Right cardiac atrium (tissue), 5 donors: ENCODE data around the gene HSPE1. TPM values are rescaled to one million over a fixed set of nuclear protein-coding genes. Genes with fewer than 3 reads are reported as not detected.
"Not testable (repeated sequence)": the region's sequence is repeated elsewhere in the genome, so short reads cannot be mapped to it uniquely, and the experiment has no call there.

Source experiments
- ATAC-seq, 2 donors: fragments of 200-7000 bp; cut with Tn5 transposase; one replicate each; pipeline versions ENCODE4 v1.8.0 to v1.9.1; 2020; ENCODE audit warnings: moderate library complexity in 2 of 2, mild to moderate bottlenecking in 1 of 2
- DNase-seq, 3 donors: peaks; one replicate each; pipeline ENCODE4 v3.0.0-alpha.2; 2020
- H3K27ac ChIP-seq: one replicate; pipeline ENCODE4 v1.5.1; 2013; ENCODE audit warnings: mild to moderate bottlenecking, low read length, control low read depth, moderate library complexity
- H3K27me3 ChIP-seq: one replicate; pipeline ENCODE4 v1.6.1; 2013; ENCODE audit not compliant: control insufficient read depth, insufficient read depth
- H3K4me1 ChIP-seq: one replicate; pipeline ENCODE4 v1.6.1; 2013; ENCODE audit warnings: low read length; ENCODE audit not compliant: control insufficient read depth, insufficient read depth
- H3K4me3 ChIP-seq: one replicate; pipeline ENCODE4 v1.5.1; 2013; ENCODE audit warnings: low read length, control low read depth
- H3K9me3 ChIP-seq: one replicate; pipeline ENCODE4 v1.6.1; 2013; ENCODE audit warnings: low read length; ENCODE audit not compliant: control insufficient read depth
- WGBS: extraction: QIAGEN DNeasy Blood & Tissue Kit; methylation state at CpG from one replicate; pipeline ENCODE4 v1.1.7; 2013; 5-methylcytosine and 5-hydroxymethylcytosine counted together
- intact Hi-C, 4 donors: fragments of 100-400 bp; cut with DNase I; formaldehyde crosslinking; loops; one replicate each; pipeline versions ENCODE4 v1.11.0 to v1.14.0; 2022 to 2023
- polyA plus RNA-seq: library from polyadenylated mRNA; stranded (reverse); fragments of 200-250 nt; gene quantifications from one replicate; pipeline ENCODE4 v1.2.3, GENCODE V29; 2013
- total RNA-seq, 4 donors: library from RNA; stranded (reverse); fragmentation: NEBNext Ultra II Directional; extraction: Animal tissue kit (Norgen Biotek cat#: 25700); gene quantifications; one replicate each; pipeline ENCODE4 v1.2.1, GENCODE V29; 2021
- donor health status: healthy with polysubstance abuse.
- donor health status: DM: no; HTN: yes; CAD: no.
- donor health status: DM: no; HTN: no; CAD: no.
- donor health status: DM: no; HTN: yes; CAD: no; lungs with severe emphysema.
- donor health status: DM: yes; HTN: yes; CAD: no.

The HSPE1 gene
- total and polyA plus RNA-seq, 5 donors, result 96.3 to 253 (median 153) TPM

DNA sequence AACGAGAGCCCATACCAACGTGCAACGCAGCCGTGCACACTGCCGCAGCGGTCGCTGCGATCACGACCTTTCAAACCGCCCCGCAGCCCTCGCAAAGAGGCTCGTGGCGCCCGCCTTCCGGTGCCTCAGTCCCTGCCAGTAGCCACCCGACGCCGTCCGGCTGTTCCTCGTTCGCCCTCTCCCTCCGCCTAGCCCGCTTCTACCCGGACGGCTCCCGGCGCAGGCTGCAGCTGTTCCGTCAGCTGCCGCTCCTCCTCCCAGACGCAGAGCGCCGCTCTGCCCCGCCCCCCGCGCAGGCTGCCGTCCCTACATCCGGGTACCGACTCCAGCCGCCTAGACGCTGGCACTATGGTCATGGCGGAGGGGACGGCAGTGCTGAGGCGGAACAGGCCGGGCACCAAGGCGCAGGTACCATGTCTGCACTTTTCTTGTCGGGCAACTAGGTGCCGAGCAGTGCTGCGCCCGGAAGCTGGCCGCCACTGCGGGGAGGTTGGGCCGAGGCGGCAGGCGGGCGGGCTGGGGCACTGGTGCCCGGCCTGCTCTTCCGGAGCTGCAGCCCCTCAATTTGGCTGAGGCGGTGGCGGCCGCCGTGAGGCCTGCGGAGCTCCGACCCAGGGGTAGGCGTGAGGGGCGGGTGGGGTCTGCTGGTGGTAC is 15.7 kb downstream of the HSPE1 start, which contains the start of gene MOB4:
TSS of gene MOB4 (plus strand) at position 328 of the 654 bp plus-strand sequence. CDS start at position 349, 21 bp downstream.
- Histone ChIP-seq H3K27ac (peak within 1 kb of the TSS; percentile 72), H3K27me3 (no peaks in the 10 kb centered on the region), H3K9me3 (no peaks in the 10 kb centered on the region), H3K4me3 (peak within 1 kb of the TSS; percentile 71), H3K4me1 (no peaks in the 10 kb centered on the region)
- under 1% methylated on average over 66 of the region's 66 CpGs for WGBS
- intact Hi-C loops, result no loop called here
- DNase-seq (peak; percentile 96 to 99 (median 98)), ATAC-seq (peak; percentile 99)

DNA sequence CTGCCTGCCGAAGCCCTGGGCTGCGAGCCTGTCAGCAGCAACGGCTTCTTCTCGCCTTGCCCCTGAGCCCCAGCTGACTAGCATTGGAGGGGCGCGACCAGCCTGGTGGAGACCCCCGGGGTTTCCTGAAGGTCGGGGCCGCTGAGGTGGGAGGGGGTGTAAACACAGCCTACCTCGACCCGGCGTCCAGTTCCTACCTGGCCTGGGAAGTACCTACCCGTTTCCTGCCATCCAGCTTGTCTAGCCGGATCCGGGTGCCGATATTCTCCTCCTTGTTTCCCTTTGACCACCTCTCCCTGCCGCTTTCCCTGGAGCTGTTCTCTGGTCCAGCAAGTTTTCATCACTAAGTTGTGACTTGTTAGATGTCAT is 16.2 kb downstream of the HSPE1 start:
- Histone ChIP-seq H3K9me3 (no peaks in the 10 kb centered on the region), H3K4me1 (no peaks in the 10 kb centered on the region), H3K27me3 (no peaks in the 10 kb centered on the region), H3K27ac (peak overlapping the region; percentile 65), H3K4me3 (peak overlapping the region; percentile 71)
- DNase-seq, result no peak
- ATAC-seq, result peak in 1 of 2 donors; percentile 41
- WGBS, result under 1% methylated on average over 17 of the region's 17 CpGs
- intact Hi-C loops, result no loop called here

DNA sequence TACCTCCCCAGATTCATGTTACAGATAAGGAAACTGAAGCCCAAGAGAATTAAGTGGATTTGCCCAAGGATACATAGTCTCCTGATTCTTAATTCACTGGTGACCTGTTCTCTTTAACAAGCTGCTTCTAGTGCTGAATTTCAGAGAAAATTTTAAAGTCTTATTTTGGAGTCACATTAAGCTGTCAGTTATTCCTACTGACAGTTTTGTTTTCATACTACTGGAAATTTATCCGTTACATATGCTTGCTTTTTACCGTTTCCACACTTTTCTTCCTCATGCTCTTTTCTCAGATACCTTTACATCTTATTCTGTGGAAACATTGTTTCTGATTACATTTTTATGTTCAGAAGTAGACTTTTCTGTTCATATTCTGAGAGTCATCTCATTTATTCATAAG is 17.0 kb downstream of the HSPE1 start:
- 33% methylated on average over 2 of the region's 2 CpGs for WGBS
- no peak for ATAC-seq
- Histone ChIP-seq H3K27me3 (no peaks in the 10 kb centered on the region), H3K4me1 (no peaks in the 10 kb centered on the region), H3K27ac (no peak overlapping the region), H3K9me3 (no peaks in the 10 kb centered on the region), H3K4me3 (peak overlapping the region; percentile 71)
- DNase-seq, result no peak
- intact Hi-C loops, result no loop called here

DNA sequence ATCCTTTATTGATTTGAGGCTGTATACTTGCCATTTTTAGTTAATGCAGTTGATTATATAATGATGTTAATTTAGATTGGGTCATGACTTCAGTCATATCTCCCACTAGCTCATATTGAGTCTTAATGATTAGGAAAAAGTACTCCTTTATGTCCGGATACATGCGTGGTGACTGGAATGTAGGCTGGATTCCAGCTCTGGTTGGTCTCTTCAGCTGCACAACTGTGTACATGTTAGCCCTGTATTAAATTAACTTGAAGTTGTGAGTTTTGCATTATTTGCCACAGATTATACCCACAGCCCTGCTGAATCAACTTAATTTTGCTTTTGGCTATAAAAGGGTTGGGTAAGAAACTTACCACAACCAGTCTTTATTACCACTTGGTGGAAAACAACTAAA is 38.2 kb downstream of the HSPE1 start:
- Histone ChIP-seq H3K9me3 (no peaks in the 10 kb centered on the region), H3K27ac (no peak overlapping the region), H3K4me3 (no peak overlapping the region), H3K4me1 (peaks cover 2% of the 10 kb centered on the region), H3K27me3 (no peaks in the 10 kb centered on the region)
- peak in 1 of 2 donors; percentile 47 for ATAC-seq
- intact Hi-C loops, result no loop called here
- WGBS, result 25% methylated on average over 2 of the region's 2 CpGs
- DNase-seq, result no peak

DNA sequence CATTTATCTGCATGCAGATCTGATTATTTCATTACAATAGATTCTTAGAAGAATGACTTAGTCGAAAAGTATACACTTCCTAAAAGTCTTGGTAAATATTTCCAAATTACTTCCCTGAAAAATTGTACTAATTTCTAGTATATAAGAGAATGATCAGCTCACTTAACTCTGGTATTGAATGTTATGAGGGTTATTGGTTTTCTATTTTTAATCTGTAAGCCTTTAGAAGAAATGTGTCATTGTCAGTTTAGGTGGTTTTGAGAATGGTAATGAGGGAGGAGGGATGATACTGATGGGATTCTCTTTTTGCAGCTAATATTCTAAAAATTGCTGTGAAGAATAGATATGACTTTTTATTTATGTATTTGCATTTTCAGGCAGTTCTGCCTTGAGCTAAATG is 39.6 kb downstream of the HSPE1 start:
- WGBS, result 76% methylated on average over 1 of the region's 1 CpG
- Histone ChIP-seq H3K4me1 (peaks cover 2% of the 10 kb centered on the region), H3K27ac (no peak overlapping the region), H3K9me3 (no peaks in the 10 kb centered on the region), H3K27me3 (no peaks in the 10 kb centered on the region), H3K4me3 (no peak overlapping the region)
- DNase-seq (no peak), ATAC-seq (no peak)
- intact Hi-C loops, result no loop called here

DNA sequence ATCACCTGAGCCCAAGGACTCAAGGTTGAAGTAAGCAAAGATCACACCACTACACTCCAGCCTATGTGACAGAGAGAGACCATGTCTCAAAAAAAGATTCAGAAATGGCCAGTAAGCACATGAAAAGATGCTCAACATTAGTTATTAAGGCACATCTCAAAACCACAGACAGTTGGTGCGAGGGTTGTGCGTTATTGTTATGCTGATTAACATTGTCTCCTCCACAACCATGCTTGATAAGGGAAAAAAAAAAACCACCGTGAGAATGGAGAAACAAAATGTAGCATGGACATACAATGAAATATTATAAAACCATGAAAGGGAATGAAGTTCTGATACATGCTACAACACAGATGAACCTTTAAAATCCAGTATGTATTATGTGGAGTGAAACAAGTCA is 43.0 kb downstream of the HSPE1 start:
- Histone ChIP-seq H3K4me3 (no peak overlapping the region), H3K27me3 (no peaks in the 10 kb centered on the region), H3K9me3 (no peaks in the 10 kb centered on the region), H3K27ac (no peak overlapping the region), H3K4me1 (peaks cover 2% of the 10 kb centered on the region)
- DNase-seq (no peak), ATAC-seq (no peak)
- intact Hi-C loops, result no loop called here
- WGBS, result 93% methylated on average over 3 of the region's 3 CpGs

DNA sequence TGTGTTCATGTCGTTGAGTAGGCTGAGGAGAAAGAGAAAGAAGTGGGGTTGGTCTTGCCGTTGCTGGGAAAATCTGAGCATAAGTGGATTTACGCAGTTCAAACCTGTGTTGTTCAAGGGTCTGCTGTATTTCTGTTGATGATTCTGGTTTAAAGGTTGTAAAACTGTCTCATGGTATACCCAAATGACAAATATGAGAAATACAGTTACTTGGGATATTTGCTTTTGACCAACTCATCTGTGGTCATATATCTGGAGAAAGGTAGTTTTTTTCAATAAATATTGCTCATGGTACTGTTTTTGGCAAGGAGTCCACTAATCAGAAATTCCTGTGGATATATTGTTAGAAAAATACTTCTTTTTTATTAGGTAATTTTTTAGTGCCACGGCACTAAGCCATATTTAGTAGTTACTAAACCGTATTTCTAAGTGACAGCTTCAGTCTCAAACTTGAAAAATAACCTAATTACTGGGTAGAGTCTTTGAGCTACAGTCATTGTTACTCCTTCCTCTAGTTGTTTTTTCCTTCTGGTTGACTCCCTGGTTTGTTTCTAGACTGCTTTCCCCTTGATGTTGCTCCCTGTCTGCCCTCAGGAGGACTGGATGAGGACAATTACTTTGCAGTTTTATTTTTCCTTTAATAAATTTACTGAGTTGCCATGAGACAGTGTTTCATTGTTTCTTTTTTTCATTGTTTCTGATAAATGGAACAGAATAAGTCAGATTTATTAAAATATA is 47.2 kb downstream of the HSPE1 start:
- Histone ChIP-seq H3K27ac (no peak overlapping the region), H3K4me1 (no peaks in the 10 kb centered on the region), H3K4me3 (no peak overlapping the region), H3K9me3 (no peaks in the 10 kb centered on the region), H3K27me3 (no peaks in the 10 kb centered on the region)
- DNase-seq (no peak), ATAC-seq (no peak)
- intact Hi-C loops, result no loop called here
- 87% methylated on average over 5 of the region's 5 CpGs for WGBS

DNA sequence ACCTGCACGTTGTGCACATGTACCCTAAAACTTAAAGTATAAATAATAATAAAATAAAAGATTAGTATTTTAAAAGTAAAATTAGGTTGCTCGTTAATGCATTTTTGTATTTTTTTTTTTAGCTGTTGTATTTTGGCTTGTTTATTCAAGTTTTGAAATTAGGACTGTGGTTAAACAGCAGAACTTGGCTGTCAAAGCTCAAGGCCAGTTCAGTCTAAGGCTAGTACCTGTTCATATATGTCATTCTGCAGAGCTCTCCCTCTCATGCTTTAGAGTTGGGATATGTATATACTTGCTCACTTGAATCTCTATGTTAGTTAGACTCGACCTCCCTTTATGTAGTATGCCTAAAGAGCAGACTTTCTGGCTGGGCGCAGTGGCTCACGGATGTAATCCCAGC is 48.4 kb downstream of the HSPE1 start:
- Histone ChIP-seq H3K4me3 (no peak overlapping the region), H3K4me1 (no peaks in the 10 kb centered on the region), H3K9me3 (no peaks in the 10 kb centered on the region), H3K27ac (no peak overlapping the region), H3K27me3 (no peaks in the 10 kb centered on the region)
- 94% methylated on average over 5 of the region's 5 CpGs for WGBS
- DNase-seq (no peak), ATAC-seq (no peak)
- intact Hi-C loops, result no loop called here

DNA sequence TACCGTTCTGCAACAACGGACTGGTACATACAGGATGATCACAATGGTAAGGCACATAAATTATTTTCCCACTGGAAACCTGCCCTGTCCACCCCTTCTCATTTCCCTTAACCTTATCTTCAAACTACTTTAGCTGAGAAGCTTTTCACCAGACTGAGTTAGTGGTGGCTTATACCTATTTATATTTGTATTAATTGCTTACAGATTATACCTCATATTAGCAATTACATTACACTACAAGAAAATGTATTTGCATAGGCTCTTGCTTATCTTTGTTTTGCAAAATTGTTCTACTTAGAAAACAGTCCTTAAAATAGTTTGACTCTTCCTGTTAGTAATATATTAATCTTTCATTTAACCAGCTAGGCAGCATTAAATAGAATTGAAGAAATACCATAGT is 51.1 kb downstream of the HSPE1 start:
- H3K9me3 ChIP-seq, H3K4me1 ChIP-seq, intact Hi-C loops, H3K27ac ChIP-seq, H3K4me3 ChIP-seq, DNase-seq, ATAC-seq, H3K27me3 ChIP-seq: not testable (repeated sequence)
- 87% methylated on average over 2 of the region's 2 CpGs for WGBS
